ENCODE results near the gene PIK3R6.
A peak's percentile ranks its signal among the peaks of the same experiment; 100 is the strongest.
"Not testable (repeated sequence)": the region's sequence is repeated elsewhere in the genome, so short reads cannot be mapped to it uniquely, and the experiment has no call there.

Gene PIK3R6

GRCh38 chr17:8887834-8888703, 20.6 kb upstream of the PIK3R6 start:
- no peak for DNase-seq (ENCODE audit: extremely low read depth, low read depth)
- TF ChIP-seq, protein P1, sequence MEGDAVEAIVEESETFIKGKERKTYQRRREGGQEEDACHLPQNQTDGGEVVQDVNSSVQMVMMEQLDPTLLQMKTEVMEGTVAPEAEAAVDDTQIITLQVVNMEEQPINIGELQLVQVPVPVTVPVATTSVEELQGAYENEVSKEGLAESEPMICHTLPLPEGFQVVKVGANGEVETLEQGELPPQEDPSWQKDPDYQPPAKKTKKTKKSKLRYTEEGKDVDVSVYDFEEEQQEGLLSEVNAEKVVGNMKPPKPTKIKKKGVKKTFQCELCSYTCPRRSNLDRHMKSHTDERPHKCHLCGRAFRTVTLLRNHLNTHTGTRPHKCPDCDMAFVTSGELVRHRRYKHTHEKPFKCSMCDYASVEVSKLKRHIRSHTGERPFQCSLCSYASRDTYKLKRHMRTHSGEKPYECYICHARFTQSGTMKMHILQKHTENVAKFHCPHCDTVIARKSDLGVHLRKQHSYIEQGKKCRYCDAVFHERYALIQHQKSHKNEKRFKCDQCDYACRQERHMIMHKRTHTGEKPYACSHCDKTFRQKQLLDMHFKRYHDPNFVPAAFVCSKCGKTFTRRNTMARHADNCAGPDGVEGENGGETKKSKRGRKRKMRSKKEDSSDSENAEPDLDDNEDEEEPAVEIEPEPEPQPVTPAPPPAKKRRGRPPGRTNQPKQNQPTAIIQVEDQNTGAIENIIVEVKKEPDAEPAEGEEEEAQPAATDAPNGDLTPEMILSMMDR (IDR thresholded peaks at IDR 0.05; ENCODE audit: low read depth, low read length) = peak; percentile 22

GRCh38 chr17:8887301-8887700, 19.8 kb upstream of the PIK3R6 start:
- TF ChIP-seq, protein P1 (IDR thresholded peaks at IDR 0.05; ENCODE audit: low read depth, low read length) = no peak
- DNase-seq (ENCODE audit: extremely low read depth, low read depth) = no peak

DNA sequence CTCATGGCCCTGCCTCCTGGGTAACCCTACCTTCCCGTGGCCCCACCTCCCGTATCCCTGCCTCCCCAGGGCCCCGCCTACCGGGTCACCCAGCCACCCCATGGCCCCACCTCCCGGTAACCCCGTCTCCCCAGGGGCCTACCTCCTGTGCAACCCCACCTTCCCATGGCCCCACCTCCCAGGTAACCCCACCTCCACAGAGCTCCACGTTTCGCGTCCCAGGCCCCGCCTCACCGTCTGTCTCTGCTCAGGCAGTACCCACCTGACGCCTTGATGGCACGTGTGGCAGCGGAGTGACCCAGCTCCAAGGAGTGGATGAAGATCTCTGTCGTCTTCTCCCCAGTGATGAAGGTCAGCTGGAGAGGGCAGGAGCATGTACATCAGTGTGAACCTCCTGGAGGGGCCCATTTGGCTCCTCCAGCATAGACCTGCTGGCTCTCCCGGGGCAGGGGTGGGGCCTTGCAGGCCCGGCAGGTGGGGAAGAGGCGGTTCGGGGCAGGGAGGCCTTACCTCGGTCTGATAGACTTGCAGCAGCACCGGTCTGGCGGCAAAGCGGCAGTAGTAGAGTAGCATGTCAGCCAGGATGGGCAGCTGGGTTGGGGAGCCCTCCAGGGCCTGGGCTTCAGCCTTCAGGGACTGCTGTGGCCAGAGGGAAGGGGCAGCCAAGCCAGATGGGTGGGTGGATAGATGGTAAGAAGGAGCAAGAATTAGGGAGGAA, 18.7 kb upstream of the PIK3R6 start:
- DNase-seq (ENCODE audit: extremely low read depth, low read depth) = no peak

GRCh38 chr17:8885163-8885966, 17.9 kb upstream of the PIK3R6 start:
- not testable (repeated sequence) for DNase-seq (ENCODE audit: extremely low read depth, low read depth)

More for the DNA sequence above, 18.7 kb upstream of the PIK3R6 start:
- TF ChIP-seq, protein P1 (IDR thresholded peaks at IDR 0.05; ENCODE audit: low read depth, low read length) = no peak

- DNase-seq (ENCODE audit: extremely low read depth, low read depth) = no peak
- TF ChIP-seq, protein P1 (IDR thresholded peaks at IDR 0.05; ENCODE audit: low read depth, low read length) = no peak
Measured at GRCh38 chr17:8884336-8884990, 17.0 kb upstream of the PIK3R6 start.

GRCh38 chr17:8883353-8883752, 15.9 kb upstream of the PIK3R6 start:
- TF ChIP-seq, protein P1 (IDR thresholded peaks at IDR 0.05; ENCODE audit: low read depth, low read length) = no peak
- no peak for DNase-seq (ENCODE audit: extremely low read depth, low read depth)

DNA sequence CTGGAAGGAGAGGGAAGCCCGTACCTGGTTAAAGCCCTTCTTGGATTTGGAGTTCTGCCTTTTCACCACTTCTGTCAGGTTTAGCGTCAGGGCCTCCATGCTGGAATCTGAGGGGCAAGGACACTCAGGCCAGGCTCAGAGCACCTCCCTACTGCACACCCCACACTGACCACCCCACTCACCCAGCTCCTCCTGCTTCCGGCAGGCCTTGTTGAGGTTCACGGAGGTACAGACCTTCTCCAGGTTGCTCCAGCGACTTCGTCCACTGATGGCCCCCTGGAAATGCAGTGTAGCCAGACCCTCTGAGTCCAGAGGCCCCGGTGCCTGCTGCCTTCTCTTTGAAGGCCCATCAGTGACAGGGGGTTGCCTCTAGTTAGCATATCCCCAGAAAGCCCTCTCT, 14.1 kb upstream of the PIK3R6 start:
- DNase-seq (ENCODE audit: extremely low read depth, low read depth) = no peak

More for the DNA sequence above, 14.1 kb upstream of the PIK3R6 start:
- TF ChIP-seq, protein P1 (IDR thresholded peaks at IDR 0.05; ENCODE audit: low read depth, low read length) = no peak

Data from AG09319 (cell line).